HG02763 (cell line): ENCODE results near the gene STARD5.

Source experiments
- ATAC-seq: cut with Tn5 transposase; IDR thresholded peaks from one replicate; pipeline ENCODE4 v1.9.1; 2021; ENCODE audit warnings: mild to moderate bottlenecking, moderate library complexity; ENCODE audit not compliant: unreplicated experiment

Gene STARD5

DNA sequence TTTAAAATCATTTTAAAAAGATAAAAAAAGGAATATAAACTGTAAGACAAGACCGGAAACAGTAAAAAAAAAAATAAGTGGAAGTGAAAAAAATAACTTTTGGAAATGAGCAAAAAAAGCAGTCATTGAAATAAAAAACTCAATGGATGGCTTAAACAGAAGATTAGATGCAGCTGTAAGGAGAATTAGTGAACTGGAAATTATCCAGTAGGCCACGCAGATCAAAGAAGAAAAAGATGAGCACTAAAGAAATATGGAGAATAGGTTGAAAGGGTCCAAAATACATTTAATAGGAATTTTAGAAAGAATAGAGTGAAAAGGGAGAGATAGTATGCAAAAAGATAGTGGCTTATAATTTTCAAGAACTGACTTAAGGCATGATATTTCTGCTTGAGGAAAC is 47.0 kb downstream of the STARD5 start:
- no peak for ATAC-seq

DNA sequence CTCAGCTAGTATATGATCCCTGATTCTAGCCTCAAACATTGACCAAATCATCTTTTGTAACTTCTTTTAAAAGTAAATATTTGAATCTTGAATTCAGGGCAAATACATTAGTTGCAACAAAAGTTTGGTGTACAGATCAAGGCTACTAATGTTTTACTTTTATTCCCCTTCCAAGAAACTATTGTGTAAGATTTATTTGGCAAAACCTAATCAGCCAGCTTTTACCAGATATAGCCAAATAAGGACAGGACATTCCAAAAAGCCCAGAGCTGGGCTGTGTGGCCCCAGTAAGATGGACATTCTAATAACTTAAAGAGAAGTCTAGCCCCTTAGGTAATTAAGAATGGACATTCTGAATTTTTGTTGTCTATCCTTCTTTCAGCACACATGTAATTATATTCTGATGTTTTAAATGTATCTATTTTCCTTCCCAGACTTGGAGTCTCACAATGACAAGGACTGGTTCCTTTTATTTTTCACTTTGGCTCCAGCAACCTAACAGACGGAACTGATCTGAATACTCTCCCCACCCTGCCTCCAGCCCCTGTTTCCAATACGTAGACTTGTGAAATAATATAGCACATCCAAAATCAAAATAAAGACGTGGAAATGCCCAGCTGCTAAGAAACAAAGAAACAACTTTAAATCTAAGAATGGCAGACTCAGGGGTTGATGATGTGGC is 48.1 kb downstream of the STARD5 start:
- no peak for ATAC-seq

DNA sequence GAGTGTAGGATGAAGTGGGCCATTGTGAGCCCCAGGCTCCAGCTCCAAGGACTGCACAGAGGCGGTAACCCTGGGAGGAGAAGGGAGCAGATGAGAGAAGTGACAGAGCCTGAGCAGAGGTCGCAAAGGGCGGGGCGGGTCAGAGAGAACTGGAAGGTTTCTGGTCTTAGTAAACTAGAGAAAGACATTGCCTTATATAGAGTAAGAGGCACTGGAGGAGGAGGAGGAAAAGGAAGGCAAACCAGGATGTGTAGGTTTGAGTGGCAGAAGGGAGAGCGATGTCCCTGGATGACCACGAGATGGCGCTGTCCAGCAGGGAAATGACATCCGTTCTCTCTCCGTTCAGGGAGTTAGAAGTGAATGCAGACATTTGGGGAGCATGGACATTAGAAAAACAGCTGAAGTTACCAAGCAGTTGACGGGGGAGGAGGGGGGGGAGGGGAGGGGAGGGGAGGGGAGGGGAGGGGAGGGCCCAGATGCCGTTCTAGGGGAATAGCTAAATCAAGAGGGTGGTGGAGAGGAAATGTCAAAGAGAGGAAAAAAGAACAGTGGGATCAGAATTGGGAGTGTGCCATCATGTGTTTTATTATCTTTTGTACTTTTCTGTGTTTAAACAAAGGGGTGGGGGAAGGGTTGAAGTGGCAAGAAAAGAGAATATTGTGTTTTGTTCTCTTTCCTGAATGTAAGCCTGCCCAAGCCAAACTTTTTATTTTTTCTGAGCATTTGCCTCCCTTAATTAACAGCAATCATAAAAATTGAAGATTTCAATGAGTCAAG is 48.8 kb downstream of the STARD5 start:
- peak; percentile 75 for ATAC-seq

DNA sequence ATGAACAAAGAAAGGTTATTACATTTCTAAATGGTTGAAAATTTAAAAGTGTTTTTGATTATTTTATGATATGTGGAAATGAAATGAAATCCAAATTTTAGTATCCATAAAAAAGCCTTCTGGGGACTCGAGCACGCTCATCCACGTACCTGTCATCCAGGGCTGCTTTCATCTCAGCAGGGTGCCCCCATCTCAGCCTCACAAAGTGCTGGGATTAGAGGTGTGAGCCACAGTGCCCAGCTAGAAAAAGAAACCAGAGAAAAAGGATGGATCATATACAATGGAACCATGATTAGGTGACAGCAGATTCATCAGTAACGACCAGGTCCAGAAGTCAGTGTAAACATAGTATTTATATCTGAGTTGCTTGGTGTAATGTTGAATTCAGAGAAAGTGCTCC is 49.7 kb downstream of the STARD5 start:
- ATAC-seq = no peak

DNA sequence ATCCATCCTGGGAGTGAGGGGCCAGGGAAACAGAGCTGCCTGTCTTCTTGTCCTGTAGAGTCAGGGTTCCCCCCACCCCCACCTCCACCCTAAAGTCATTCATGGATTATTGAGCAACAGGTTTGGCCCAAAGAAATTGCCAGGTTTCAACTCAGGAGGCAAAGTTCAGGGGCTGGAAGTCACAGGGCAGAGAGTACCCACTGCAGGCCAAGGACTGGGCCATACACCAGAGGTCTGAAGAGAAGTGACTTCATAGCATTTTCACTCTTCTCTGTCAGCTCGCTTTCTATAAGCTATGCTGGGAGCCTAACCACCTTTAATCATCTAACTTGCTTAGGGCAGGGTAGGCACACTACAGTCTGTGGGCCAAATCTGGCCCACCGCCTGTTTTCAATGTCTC is 50.1 kb downstream of the STARD5 start:
- no peak for ATAC-seq

DNA sequence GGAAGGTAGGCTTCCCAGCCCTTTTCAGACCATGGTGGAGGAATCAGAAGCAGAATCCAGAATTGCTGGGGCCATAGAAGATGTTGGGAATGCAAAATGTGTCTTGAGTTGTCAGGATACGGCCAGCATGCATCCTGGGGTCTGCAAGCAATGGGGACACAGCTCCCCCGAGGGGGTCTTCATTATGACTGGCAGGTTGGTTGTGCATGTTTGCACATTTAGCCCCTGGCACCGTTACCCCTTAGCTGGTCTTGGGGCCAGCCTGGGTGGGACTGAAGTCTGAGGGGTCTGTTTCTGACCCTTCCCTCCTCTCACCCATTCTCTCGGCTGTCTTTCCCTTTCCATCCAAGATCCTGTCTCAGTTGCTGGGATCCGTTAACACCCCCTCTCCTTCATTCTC is 50.7 kb downstream of the STARD5 start:
- no peak for ATAC-seq

DNA sequence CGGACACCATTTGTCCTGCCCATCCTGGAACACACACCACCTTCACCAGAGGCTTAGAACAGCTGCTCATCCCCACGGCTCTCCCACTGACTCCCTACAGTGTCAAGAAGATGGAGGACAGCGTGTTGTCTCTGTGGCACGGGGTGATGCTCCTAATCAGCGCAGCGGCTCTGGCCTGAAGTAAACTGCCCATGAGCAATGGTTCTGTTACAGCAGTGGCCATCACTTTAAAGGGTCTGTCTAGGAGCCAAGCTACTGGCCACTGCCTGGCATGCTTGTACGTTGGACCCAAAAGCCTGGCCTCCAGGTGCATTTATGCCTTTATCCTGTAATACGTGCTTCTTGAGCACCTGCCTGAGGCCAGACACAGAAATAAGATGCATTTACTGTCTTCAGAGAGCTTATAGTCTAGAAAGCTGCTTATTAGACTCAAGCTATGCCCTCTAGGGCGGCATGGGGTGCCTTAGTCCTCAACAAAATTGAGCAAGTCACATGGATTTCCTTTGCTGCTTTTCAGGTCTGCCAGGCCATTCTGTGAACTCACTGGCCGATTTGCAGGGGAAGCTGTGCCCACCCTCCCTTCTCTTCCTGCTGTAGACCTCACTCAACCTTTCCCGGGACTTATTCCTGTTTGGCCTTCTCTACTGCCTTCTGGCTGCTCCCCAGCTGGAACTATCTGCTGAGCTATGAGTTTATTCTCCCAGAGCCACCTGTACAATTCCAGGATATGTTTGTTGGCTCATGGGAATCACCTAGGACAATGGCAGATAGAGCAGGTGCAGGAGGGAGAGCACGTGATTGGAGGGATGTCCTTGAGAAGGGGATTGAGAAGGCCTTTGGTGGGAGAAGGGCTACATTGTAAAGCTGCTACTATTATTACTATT is 51.9 kb downstream of the STARD5 start:
- no peak for ATAC-seq

DNA sequence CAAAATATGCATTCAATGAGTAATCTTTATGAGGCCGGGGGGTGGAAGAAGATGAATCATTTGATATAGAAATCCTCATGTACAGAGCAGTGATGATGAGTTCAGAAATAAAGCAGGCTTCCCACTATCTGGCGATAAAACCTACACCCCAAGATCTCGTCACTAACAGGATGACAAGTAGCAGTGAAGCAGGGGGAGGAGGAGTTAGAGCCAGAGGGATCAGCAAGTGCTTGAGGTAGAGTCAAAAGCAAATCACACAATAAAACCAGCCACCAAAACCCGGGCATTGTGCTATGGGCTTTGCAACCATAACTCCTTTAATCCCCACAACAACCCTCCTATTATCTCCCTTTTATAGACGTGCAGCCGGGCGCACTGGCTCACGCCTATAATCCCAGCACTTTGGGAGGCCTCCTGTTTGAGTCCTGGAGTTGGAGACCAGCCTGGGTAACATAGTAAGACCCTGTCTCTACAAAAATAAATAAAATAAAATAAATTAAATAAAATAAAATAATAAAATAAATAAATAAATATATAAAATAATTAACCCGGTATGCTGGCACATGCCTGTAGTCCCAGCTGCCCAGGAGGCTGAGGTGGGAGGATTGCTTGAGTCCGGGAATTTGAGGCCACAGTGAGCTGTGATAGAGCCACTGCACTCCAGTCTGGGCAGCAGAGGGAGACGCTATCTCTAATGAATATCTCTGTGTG is 53.0 kb downstream of the STARD5 start:
- ATAC-seq = no peak

DNA sequence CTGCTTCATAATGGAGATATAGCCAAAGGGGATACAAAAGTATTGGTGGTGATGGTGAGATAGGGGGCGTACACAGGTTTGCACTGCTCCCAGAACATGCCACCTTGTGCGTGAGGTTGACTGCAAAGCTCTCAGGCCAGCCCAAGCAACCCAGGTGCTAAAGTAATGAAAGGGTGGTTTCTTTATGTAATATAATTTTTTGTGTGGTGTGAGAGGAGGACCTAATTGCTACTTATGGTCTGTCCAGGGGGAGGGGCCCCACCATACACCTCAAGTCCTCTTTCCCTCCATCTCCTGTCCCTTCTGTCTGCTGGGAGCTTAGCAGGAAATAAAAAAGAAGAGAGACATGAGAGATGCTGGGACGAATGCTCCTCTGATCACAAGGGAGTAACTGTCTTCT is 53.8 kb downstream of the STARD5 start:
- no peak for ATAC-seq

DNA sequence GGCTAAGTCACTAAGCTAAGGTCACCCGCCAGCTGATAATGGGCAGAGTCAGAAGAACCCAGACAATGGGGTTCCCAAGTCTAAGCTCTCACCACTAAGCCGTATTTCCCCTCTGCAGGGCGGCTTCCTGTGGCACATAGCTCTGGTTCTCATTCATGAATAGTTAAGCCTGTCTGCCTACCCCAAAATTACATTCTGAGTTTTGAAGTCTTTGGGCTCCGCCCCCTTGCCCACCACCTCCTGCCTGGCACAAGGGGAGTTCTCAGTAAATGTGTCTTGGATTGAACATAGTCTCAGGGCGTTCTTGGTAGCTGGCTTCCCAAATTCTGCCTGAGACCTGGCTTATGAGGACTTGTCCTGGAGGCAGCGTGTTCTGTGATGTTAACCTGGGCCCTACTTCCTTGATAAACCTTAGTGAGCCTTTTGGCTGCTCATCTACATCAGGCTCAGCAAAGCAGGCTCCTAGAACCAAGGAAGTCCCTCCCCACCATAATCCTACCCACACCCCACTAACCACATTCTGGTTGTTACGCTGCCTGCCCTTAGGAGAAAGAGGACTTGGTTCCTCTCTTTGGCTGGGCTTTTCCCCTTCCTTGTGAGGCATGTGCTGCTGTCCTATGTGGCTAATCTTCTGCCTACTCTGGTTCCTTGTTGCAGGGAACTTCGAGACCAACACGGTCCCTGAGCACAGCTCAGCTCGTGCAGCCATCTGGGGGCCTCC is 54.9 kb downstream of the STARD5 start:
- no peak for ATAC-seq

DNA sequence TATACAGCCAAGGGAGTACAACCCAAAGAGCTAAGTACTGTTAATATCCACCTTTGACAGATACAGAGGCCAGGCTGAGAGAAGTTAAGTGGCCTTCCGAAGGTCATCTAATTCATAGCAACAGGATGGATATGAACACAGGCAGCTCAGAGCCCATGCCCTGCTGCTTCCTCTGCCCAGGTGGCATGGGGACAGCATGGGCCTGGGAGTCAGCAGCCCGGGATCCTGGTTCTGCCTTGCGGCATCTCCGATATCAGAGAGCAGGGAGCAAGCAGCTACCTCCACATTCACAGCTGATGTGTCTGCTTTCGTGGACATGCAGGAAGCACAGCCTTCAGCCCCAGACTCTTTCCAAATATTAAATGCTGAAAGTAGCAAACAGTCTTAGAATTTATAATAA is 55.6 kb downstream of the STARD5 start:
- no peak for ATAC-seq

DNA sequence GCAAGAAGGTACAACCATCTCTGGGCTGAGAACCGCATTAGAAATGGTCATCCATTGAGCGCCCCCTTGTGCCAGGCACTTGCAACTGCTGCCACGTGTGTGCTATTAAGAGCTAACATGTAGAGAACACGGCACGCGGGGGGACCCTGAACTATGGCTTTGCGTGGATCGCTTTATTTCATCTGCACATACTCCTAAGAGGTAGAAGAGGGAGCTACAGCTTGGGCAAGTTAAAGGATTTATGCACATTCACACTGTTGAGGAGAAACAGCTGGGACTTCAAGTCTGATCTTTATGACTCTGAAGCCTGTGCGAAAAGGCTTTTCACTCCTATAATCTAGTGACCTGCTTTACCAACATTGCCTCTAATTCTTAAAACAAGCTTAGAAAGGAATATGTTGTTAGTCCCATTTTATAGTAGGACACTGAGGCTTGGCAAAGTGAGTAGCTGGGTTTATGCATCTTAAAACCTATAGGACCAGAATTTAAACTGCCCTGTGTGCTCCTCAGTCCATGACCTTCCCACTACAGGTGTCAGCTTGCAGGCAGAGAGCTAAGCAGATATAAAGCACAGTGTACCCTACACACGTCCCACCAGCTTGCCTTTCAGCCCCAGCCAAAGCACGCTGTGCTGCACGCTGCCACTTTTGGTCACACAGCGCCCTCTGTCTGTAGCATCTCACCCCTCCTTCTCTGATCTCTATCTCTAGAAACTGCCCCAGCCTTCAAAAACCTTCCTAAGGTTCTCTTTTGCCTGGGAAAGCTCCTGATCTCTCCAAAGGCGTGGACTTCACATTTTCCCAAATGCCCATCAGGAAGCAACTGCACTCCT is 57.8 kb downstream of the STARD5 start:
- peak; percentile 73 for ATAC-seq

DNA sequence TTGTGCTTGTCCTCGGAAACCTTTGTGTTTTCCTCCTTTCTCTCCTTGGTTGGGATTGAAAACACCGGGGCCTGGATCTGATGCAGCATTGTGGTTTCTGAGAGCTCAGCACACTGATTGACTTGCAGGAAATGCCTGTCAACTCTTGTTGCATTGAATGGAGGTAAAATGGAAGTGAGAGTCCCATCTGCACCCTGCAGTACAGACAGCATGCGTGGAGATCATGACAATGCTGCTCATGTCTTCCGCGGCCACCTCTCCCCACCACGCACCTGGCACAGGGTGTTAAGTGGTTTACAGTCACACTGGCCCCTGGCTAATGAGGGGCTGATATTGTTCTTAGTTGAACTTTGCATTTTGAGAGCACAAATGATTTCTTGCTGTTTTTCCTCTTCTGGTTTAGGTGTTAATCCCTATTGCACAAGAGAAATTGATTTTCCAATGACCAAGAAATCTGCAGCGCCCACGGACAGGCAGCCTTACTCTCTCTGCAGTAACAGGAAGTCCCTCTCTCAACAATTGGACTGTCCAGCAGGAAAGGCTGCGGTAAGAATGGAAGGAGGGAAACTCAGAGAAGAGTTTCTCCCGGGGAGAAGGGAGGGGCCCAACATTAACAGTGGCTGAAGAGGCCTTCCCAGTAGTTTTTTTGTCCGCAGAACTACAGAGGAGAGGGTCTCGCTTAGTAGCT is 58.5 kb downstream of the STARD5 start:
- ATAC-seq = no peak

DNA sequence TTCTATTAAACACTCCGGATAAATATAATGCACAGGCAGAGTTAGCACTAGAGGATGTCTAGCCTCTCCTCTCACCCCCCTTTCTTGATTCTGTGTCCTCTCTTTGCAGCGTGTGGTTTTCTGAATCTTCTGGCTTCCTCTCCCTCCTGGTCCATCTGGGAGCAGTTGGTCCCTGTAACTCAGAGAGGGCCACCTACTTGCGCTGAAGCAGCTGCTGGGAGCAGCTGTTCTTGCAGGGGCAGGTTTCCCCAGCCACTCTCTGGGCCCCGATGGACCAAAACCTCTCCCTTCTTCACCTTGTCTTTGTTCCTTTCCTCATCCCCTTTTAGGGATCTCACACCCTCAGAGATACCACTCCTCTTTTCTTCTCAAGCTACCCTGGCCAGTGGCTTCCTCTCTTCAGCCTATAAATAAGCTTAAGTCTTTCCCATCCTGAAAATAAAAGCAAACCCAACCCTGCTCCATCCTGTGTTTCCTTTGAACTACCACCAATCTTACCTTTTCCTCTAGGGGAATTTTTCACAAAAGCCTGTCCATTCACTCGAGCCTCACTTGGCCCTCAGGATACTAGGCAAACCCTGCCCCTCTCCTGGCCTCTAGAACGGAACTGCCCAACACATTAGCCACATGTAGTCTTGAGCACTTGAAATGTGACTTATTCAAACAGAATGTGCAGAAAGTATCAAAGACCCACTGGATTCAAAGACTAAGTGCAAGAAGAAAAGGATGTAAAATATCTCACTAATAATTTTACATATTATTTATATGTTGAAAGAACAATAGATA is 59.7 kb downstream of the STARD5 start:
- no peak for ATAC-seq

DNA sequence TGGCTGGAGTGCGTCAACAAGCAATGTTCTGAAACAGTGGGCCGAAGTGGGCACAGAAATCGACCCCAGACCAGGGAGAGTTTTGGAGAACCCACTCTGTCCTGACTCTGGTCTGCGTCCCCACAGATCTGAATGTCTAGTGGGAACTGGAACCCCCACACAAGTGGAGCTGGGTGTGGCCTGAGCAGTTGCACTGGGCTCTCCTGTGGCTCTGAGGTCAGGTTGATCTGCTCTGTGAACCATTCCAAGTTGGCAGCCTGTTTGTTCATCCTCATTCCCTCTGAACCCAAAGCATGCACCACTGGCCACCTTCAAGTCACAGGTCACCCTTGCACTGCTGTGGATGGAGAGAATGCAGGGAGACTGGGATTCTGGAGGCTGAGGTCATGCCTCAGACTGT is 60.5 kb downstream of the STARD5 start:
- no peak for ATAC-seq

DNA sequence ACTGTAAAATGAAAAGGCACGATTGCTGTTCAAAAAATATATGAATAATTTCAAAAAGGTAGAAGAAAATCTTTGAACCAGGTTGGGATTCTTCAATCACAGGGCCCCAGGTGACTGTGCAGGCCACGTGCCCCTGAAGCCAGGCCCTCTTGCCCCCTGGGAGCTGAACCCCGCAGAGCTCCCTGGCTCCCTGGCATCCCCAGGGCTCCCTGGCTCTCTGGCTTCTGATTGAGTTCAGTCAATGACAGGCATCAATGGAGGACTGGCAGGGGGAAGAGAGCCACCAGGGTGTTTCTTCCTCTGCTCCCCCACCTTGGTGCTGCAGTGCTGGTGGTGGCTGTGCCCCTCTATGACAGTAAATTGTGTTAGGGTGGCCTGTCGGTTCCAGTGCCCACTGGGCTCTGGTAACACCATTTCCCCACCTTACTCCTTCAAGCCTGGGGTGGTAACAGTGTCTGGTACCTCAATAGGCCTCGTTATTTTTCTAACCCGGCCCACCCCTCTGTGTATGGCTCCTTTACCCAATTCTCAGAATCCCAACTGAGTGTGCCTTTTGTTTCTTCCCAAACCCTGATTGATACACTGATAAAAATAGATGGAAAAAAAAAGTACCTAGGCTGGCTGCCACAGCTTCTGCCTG is 62.6 kb downstream of the STARD5 start:
- ATAC-seq = no peak

DNA sequence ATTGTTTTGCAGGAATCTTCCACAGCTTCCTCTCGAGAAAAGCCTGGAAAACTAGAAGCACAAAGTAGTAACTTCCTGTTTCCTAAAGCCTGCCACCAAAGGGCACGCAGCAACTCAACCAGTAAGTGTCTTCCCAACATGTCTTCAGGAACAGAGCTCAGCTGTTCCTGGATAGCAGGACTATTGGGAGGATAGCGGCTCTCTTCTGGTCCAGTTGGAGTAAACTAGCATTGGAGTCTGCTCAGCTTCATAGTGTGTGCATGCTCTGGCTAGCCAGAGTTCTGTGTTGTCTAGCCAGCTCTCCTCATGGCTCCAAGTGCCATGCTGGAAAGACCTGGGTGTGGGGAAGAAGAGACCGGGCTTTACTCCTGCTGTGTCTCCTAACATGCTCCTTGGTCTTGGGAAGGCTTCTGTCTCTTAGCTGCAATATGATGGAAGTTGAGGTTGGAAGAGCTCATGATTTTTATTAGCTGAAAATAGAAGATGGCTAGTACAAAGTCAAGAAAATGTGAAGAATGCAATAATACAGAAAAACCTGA is 64.1 kb downstream of the STARD5 start:
- no peak for ATAC-seq
